HG02885 (cell line): Measurements from ENCODE around the gene JAKMIP2.

ENCODE experiments used
- ATAC-seq: cut with Tn5 transposase; IDR thresholded peaks from one replicate; pipeline ENCODE4 v1.9.1; 2021; ENCODE audit warnings: mild to moderate bottlenecking; ENCODE audit not compliant: unreplicated experiment, poor library complexity

JAKMIP2 gene

GRCh38 chr5:147711019-147711418, 71.5 kb downstream of the JAKMIP2 start:
- ATAC-seq, result no peak

DNA sequence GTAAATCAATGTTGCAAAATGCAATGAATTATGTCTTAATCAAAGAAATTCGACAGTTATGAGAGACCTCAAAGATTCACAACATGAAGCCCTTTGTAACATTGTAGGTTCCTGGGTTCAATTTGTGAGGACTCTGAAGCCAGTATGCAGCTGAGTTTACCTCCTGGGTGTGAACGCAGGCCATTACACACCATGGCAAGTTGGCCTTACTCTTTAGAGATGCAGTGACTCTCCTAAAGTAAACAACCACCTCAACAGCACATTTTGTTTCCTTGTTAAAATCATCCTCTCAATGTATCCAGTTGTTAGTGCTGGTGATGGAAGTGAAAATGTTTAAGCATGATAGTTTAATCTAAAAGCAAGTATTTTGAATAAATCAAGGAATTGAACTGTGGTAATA, 73.8 kb downstream of the JAKMIP2 start:
- no peak for ATAC-seq

- ATAC-seq, result peak; percentile 50
These were observed 78.0 kb downstream of the JAKMIP2 start for GRCh38 chr5:147704544-147704943.

- ATAC-seq, result no peak
These were observed 81.1 kb downstream of the JAKMIP2 start for GRCh38 chr5:147701468-147701867.

DNA sequence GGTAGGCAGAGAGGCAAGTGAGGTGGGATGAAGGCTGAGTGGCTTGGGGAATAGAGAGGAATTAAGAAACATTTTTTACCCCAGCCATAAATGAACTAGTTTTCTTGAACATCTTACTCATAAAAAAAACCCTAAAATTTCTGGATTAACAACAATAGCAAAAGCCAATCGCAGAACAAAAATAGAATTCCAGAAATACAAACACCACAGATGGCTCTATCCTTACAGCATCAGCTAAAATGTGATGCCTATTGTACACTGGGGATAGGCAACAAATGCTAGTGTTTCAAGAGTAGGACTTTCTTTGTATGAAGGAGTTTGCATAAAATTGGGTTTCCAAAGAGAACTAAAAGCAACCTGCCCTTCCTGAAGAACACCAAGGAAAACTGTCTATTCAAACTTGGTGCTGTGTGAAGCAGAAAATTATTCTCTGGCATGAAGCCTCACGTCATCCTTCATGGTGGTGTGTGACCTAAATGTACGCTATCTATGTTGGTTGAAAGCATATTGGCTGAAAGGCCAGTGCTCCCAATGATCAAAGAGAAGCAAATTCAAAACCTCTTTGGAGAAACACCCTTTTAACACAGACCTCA, 82.9 kb downstream of the JAKMIP2 start:
- no peak for ATAC-seq

GRCh38 chr5:147697380-147697779, 85.1 kb downstream of the JAKMIP2 start:
- no peak for ATAC-seq

DNA sequence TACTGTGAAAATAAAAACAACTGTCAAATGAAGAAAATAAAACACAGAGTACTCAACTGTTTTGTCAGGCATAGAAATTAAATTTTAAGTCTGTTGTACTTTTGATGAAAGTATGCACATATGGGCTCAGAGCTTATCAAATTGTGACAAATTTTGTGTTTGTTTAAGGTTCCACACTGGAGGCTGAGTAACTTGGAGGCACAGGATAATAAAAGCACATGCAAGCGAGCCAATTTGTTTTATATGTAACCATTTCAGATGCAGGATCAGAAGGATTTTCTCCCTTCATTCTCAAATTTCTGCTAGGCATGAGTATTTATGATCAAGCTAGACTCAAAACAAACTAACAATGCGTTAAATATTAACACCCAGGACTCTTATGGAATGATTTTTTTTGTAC, 87.8 kb downstream of the JAKMIP2 start:
- no peak for ATAC-seq

GRCh38 chr5:147693233-147693632, 89.3 kb downstream of the JAKMIP2 start:
- no peak for ATAC-seq

GRCh38 chr5:147691130-147691529, 91.4 kb downstream of the JAKMIP2 start:
- no peak for ATAC-seq

- no peak for ATAC-seq
These were observed 91.9 kb downstream of the JAKMIP2 start for GRCh38 chr5:147690595-147690994.

DNA sequence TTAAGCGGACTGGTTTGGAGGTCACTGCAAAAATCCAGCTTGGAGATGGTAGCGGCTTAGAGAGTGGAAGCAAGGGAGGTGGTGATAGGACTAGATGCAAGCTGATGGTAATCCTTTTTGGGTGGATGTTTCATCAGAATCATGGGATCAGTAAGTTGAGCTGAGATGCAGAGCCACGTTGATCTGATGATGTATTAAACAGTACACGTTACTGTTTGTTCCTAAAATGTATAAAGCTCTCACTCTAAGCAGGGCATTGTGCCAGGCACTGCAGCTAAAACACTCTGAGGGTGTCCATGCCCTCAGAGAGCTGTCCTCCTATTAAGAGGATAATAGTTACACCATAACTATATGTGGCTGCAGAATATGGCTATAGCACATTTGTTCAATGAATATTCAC, 93.1 kb downstream of the JAKMIP2 start:
- ATAC-seq, result no peak

DNA sequence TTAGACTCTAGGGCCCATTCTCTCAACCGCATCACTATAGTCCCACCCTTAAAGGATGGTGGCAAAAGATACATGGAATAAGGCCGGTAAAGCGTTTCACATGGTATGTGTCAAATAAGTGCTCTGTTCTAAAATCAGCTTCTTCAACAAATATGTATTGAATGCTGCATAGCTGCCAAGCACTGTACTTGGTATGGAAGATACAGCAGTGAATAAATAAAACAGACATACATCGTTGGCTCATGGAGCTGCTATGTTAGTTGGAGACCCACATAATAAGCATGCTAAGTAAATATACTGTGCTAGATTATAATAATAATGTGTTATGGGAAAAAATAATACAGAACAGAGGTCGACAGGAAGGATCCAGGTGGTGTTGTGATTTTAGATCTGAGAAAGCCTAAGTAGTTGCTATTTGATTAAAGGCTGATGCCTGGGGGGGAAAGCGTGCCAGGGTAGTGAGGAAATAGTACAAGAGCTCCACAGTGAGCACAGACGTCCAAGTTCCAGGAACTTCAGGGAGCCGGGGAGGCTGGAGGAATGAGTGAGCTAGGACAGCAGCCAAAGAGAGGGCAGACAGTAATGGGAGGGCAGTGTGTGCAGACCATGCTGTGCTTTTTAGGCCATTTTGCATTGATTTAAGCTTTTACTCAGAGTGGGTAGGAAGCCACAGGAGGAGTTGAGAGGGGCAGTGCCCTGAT, 93.7 kb downstream of the JAKMIP2 start:
- no peak for ATAC-seq

DNA sequence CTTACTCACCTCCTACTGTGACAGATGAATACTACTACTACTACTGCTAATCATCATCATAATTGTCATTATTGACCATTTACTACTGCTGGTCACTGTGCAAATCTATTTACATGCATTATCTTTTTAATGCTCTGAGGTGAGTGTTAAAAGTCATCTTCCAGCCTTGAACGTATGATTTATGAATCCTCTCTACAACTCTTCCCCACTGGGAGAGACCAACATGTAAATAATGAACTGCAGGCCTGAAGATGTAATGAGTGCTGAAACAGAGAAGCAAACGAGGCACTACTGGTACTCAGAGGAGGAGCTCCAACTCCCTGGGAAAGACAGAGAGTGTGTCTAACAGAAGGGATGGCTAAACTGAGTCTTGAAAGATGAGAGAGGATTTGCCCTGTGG, 95.4 kb downstream of the JAKMIP2 start:
- ATAC-seq, result no peak

- no peak for ATAC-seq
These were observed 96.1 kb downstream of the JAKMIP2 start for GRCh38 chr5:147686421-147686820.

GRCh38 chr5:147685993-147686392, 96.5 kb downstream of the JAKMIP2 start:
- no peak for ATAC-seq

GRCh38 chr5:147675168-147675567, 107.4 kb downstream of the JAKMIP2 start:
- ATAC-seq, result no peak

GRCh38 chr5:147674411-147674810, 108.1 kb downstream of the JAKMIP2 start:
- ATAC-seq, result no peak

DNA sequence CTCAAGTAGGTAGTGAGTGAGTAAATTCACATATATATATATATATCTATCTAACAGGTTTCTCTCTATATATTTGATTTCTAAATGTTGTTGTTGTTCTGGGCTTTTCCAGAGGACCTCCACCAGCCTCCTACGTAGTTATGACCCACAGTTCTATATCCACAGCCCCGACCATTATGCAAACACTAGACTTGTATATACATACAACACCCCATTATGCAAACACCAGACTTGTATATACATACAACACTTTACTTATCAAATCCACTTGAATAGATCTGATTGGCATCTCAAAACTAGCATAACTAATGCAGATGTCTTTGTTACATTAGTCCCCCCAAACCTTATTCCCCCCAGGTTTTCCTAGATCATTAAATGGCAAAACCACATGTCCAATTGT, 108.7 kb downstream of the JAKMIP2 start:
- ATAC-seq, result no peak

- ATAC-seq, result no peak
These were observed 109.3 kb downstream of the JAKMIP2 start for GRCh38 chr5:147673266-147673665.

GRCh38 chr5:147671365-147671764, 111.2 kb downstream of the JAKMIP2 start:
- no peak for ATAC-seq

GRCh38 chr5:147670815-147671214, 111.7 kb downstream of the JAKMIP2 start:
- ATAC-seq, result no peak

- ATAC-seq, result no peak
These were observed 113.2 kb downstream of the JAKMIP2 start for GRCh38 chr5:147669169-147669869.
